IPS-20b (cell line): ENCODE results near the gene KCNQ1.

ENCODE experiments used
- H3K27ac ChIP-seq: one replicate; pipeline ENCODE4 v1.5.1; 2013; ENCODE audit warnings: low read length
- H3K27me3 ChIP-seq: 2 replicates; pipeline ENCODE4 v1.6.1; 2013; ENCODE audit warnings: mild to moderate bottlenecking, low read length, inconsistent platforms; ENCODE audit not compliant: insufficient read depth
- H3K36me3 ChIP-seq: 2 replicates; pipeline ENCODE4 v1.6.1; 2013; ENCODE audit warnings: low read depth, mild to moderate bottlenecking, inconsistent platforms, low read length, moderate library complexity; ENCODE audit not compliant: insufficient read depth
- H3K4me1 ChIP-seq: 2 replicates; pipeline ENCODE4 v1.6.1; 2013; ENCODE audit warnings: mild to moderate bottlenecking, control low read depth, inconsistent platforms, low read length, moderate library complexity; ENCODE audit not compliant: insufficient read depth
- H3K4me3 ChIP-seq: 2 replicates; pipeline ENCODE4 v1.5.1; 2013; ENCODE audit warnings: mild to moderate bottlenecking, low read length, inconsistent platforms
- H3K9ac ChIP-seq: 2 replicates; pipeline ENCODE4 v1.6.1; 2013; ENCODE audit warnings: low read depth, mild to moderate bottlenecking, inconsistent platforms, low read length, moderate library complexity
- H3K9me3 ChIP-seq: 2 replicates; pipeline ENCODE4 v1.6.1; 2013; ENCODE audit warnings: mild to moderate bottlenecking, low read depth, low read length, inconsistent platforms; ENCODE audit not compliant: insufficient read depth

KCNQ1 gene

GRCh38 chr11:2857276-2857675, 412.5 kb downstream of the KCNQ1 start:
- Histone ChIP-seq H3K27ac (no peak overlapping the region), H3K36me3 (no peaks in the 10 kb centered on the region), H3K4me3 (no peak overlapping the region), H3K4me1 (peaks cover 5% of the 10 kb centered on the region; the same call in 1 of the 2 replicates), H3K9ac (no peak overlapping the region), H3K9me3 (no peaks in the 10 kb centered on the region), H3K27me3 (peaks cover 75% of the 10 kb centered on the region)

DNA sequence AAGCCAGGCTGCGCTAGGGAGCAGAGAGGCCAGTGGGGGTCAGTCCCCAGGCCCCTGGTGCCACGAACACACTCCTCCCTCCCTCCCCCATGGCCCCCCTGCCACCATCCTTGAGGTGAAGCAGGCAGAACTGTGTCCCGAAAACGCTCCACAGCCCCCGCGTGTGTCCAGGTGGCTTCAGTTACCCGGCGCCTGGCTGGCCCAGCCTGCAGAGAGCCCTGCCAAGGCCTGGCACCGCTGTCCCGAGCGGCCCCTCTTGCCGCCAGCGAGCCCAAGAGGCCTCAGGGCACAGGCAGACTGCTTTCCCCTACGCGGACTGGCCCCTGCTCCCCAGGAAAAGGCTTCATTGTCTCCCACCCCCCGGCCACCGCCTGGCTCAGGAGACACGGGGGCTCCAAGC, 413.1 kb downstream of the KCNQ1 start:
- Histone ChIP-seq H3K27ac (no peak overlapping the region), H3K9me3 (no peaks in the 10 kb centered on the region), H3K27me3 (peaks cover 75% of the 10 kb centered on the region), H3K36me3 (no peaks in the 10 kb centered on the region), H3K4me1 (peaks cover 5% of the 10 kb centered on the region; the same call in 1 of the 2 replicates), H3K9ac (no peak overlapping the region), H3K4me3 (no peak overlapping the region)

GRCh38 chr11:2858995-2859698, 414.3 kb downstream of the KCNQ1 start:
- Histone ChIP-seq H3K27ac (no peak overlapping the region), H3K4me1 (peaks cover 11% of the 10 kb centered on the region; the same call in 1 of the 2 replicates), H3K27me3 (peaks cover 76% of the 10 kb centered on the region), H3K9ac (no peak overlapping the region), H3K4me3 (no peak overlapping the region), H3K36me3 (no peaks in the 10 kb centered on the region), H3K9me3 (no peaks in the 10 kb centered on the region)

- no peaks in the 10 kb centered on the region for H3K9me3 ChIP-seq
- H3K9ac ChIP-seq, result no peak overlapping the region
- no peak overlapping the region for H3K4me3 ChIP-seq
- no peaks in the 10 kb centered on the region for H3K36me3 ChIP-seq
- no peak overlapping the region for H3K27ac ChIP-seq
- peaks cover 11% of the 10 kb centered on the region; the same call in 1 of the 2 replicates for H3K4me1 ChIP-seq
- peaks cover 78% of the 10 kb centered on the region for H3K27me3 ChIP-seq
Observed at GRCh38 chr11:2859699-2860037, 414.9 kb downstream of the KCNQ1 start.

DNA sequence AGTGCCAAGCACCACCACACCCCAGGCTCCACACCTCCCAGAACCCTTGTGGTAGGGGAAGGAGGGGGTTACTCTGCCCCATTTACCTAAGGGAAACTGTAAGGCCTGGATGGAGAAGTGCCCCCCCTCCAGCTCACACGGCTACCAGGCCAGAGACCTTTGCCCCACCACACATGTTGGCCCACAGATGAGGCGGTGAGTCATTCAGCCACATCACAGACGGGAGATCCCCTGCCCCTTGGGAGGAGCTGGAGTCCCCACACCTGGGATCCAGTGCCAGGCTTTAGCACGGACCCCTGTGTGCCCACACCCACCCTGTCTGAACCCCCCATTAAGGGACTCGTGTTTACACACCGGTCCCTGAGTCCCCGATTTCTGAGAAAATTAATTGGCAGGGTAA, 415.8 kb downstream of the KCNQ1 start:
- H3K27me3 ChIP-seq, result peaks cover 79% of the 10 kb centered on the region
- H3K36me3 ChIP-seq, result no peaks in the 10 kb centered on the region
- H3K9me3 ChIP-seq, result no peaks in the 10 kb centered on the region
- no peak overlapping the region for H3K4me3 ChIP-seq
- no peak overlapping the region for H3K27ac ChIP-seq
- H3K9ac ChIP-seq, result no peak overlapping the region
- H3K4me1 ChIP-seq, result peaks cover 11% of the 10 kb centered on the region; the same call in 1 of the 2 replicates

GRCh38 chr11:2862395-2863275, 417.8 kb downstream of the KCNQ1 start:
- Histone ChIP-seq H3K36me3 (no peaks in the 10 kb centered on the region), H3K9ac (peak overlapping the region; percentile 10; the same call in 1 of the 2 replicates), H3K4me1 (peaks cover 11% of the 10 kb centered on the region; the same call in 1 of the 2 replicates), H3K27me3 (peaks cover 86% of the 10 kb centered on the region), H3K4me3 (peak overlapping the region; percentile 46), H3K9me3 (no peaks in the 10 kb centered on the region), H3K27ac (no peak overlapping the region)

- no peaks in the 10 kb centered on the region for H3K9me3 ChIP-seq
- peak overlapping the region; percentile 10; the same call in 1 of the 2 replicates for H3K9ac ChIP-seq
- H3K4me1 ChIP-seq, result peaks cover 11% of the 10 kb centered on the region; the same call in 1 of the 2 replicates
- no peaks in the 10 kb centered on the region for H3K36me3 ChIP-seq
- H3K4me3 ChIP-seq, result peak overlapping the region; percentile 46
- H3K27ac ChIP-seq, result no peak overlapping the region
- peaks cover 92% of the 10 kb centered on the region for H3K27me3 ChIP-seq
Observed at GRCh38 chr11:2863276-2863618, 418.4 kb downstream of the KCNQ1 start.

DNA sequence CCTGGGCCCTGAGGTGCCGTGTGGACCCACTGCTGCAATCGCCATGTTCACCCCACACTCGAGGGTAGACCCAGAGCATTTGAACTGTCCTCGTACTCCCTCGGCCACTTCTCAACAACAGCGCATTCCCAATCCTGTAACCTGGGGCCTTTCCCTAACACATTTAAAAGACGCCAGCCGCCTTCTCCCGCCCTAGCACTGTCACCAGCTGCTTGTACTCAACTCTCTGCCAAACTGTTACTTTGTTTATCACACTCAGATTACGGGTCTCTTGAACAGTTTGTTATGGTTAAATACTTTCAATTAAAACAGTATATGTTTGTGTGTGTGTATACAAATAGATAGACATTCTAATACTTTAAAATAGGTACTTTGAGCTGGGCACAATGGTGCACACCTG, 420.1 kb downstream of the KCNQ1 start:
- Histone ChIP-seq H3K9me3 (no peaks in the 10 kb centered on the region), H3K9ac (no peak overlapping the region), H3K4me3 (no peak overlapping the region), H3K27ac (no peak overlapping the region), H3K36me3 (no peaks in the 10 kb centered on the region), H3K27me3 (peaks cover 93% of the 10 kb centered on the region), H3K4me1 (peaks cover 19% of the 10 kb centered on the region; the same call in 1 of the 2 replicates)

DNA sequence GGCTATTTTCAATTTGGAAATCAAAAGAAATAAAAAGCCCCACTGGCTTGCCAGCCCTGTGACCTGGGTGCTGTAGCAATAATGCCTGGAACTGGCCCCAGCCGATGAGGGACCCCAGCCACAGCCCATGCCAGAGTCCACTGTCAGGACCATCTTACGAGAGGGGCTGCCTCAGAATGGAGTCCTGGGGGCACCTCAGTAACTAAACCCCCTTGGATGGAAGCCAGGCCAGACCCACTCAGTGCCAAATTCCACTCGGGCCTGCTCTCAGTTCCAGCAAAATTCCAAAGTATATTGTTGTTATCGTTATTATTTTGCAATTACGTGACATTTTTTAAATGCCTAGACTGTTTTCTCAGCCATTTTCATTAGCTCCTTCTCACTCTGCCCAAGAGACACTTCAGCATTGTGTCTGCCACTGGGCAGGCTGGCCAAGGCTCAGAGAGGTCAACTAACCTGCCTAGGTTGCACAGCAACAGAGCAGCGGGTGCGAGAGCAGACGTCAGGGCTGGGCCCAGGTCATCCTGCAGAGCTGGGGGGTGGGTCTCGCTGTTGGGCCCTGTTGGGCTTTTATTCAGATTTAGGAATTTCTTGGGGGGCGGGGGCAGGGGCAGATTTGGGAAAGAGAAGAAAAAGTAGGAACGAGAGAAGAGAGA, 421.2 kb downstream of the KCNQ1 start:
- Histone ChIP-seq H3K4me3 (no peak overlapping the region), H3K4me1 (peaks cover 19% of the 10 kb centered on the region; the same call in 1 of the 2 replicates), H3K9ac (no peak overlapping the region), H3K27me3 (peaks cover 93% of the 10 kb centered on the region), H3K36me3 (no peaks in the 10 kb centered on the region), H3K9me3 (no peaks in the 10 kb centered on the region), H3K27ac (no peak overlapping the region)

DNA sequence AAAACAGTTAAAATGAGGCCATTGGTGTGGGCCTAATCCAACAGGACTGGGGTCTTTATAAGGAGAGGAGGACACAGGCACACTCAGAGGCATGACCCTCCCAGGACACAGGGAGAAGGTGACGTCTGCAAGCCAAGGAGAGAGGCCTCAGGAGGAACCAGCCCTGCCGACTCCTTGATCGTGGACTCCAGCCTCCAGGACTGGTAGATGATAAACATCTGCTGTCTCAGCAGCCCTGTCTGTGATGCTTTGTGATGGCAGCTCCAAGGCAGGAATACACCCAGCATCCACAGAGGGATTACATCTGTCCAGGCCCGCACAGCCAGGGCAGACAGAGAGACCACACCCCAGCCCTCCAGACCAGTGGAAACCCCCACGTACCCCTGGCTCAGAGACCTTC, 422.3 kb downstream of the KCNQ1 start:
- H3K9ac ChIP-seq, result no peak overlapping the region
- H3K4me3 ChIP-seq, result no peak overlapping the region
- peaks cover 93% of the 10 kb centered on the region for H3K27me3 ChIP-seq
- peaks cover 14% of the 10 kb centered on the region; the same call in 1 of the 2 replicates for H3K4me1 ChIP-seq
- no peaks in the 10 kb centered on the region for H3K9me3 ChIP-seq
- no peaks in the 10 kb centered on the region for H3K36me3 ChIP-seq
- H3K27ac ChIP-seq, result no peak overlapping the region

DNA sequence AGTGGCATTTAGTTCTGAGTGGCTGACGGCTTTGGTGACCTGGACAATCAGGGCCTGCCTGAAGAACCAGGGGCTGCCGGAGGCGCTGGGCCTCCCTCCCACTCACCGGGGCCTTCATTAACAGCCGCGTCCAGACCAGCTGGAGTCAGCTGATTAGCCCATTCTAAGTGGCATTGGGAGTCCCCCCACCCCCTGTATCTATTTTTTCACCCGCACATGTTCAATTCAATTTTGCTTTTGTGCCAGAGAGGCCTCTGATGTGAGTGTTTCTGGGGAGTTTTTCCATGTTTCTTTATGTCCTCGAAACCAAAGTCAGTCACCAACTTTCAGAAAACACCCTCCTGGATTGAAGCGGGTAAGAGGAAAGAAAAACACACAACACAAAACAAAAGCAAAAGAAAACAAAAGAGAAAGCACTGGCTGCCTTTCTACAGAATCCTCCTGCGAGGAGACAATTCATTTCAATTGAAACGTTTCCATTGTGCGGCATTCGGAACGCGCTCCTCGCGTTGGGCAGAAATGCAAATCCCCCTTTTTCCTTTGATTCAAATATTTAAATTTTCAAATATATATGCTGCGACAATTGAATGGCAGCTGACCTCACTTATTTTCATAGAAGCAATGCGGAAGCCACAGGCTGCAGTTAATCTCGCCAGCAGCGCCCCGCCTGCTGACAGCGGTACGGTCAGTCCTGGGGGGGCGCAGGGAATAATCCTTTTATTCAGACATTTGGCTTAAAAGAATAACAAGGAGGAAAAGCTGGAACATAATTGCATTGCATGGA, 423.1 kb downstream of the KCNQ1 start:
- Histone ChIP-seq H3K4me1 (peaks cover 14% of the 10 kb centered on the region; the same call in 1 of the 2 replicates), H3K27me3 (peaks cover 92% of the 10 kb centered on the region), H3K27ac (no peak overlapping the region)

More for the DNA sequence above, 423.1 kb downstream of the KCNQ1 start:
- peak overlapping the region; percentile 3; the same call in 1 of the 2 replicates for H3K4me3 ChIP-seq
- no peaks in the 10 kb centered on the region for H3K36me3 ChIP-seq
- H3K9ac ChIP-seq, result no peak overlapping the region
- no peaks in the 10 kb centered on the region for H3K9me3 ChIP-seq
